ENCODE data around the gene ALPP.
"Not testable (repeated sequence)": the region's sequence is repeated elsewhere in the genome, so short reads cannot be mapped to it uniquely, and the experiment has no call there.

ALPP gene

GRCh38 chr2:232419245-232420072, 40.9 kb downstream of the ALPP start:
- no peak for DNase-seq (ENCODE audit: extremely low read depth in 1 of 2, low read depth in 1 of 2)

- no peak for DNase-seq (ENCODE audit: extremely low read depth in 1 of 2, low read depth in 1 of 2)
Measured at GRCh38 chr2:232420073-232420454, 41.5 kb downstream of the ALPP start.

GRCh38 chr2:232420463-232421188, 42.1 kb downstream of the ALPP start:
- no peak for DNase-seq (ENCODE audit: extremely low read depth in 1 of 2, low read depth in 1 of 2)

DNA sequence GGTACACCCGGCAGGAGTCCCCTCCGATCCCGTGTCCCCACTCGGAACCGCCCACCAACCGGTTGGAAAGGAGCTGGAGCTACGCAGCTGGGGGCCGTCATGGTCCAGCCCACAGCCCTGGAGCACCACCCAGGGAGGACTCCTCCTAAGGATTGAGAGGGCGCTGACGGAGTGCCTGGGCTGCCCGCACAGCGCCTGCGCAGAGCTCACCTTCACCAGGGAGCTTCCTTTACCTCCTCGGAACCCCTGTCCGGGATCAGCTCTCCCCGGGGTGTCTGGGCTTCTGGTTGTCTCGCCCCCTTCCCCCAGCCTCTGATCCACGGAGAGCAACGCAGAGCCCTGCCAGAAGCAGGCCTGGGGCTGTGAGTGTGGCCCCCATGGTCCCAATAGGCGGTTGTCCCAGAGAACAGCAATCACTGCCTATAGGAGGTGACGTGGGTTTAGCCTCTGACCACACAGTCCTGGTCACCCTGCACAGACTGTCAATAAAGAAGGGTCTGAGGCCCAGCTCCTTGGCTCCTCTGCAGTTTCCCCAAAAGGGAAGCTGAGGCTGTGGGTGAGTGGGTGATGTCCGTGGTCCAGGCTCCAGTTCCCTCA, 42.7 kb downstream of the ALPP start:
- DNase-seq (ENCODE audit: extremely low read depth in 1 of 2, low read depth in 1 of 2) = no peak

DNA sequence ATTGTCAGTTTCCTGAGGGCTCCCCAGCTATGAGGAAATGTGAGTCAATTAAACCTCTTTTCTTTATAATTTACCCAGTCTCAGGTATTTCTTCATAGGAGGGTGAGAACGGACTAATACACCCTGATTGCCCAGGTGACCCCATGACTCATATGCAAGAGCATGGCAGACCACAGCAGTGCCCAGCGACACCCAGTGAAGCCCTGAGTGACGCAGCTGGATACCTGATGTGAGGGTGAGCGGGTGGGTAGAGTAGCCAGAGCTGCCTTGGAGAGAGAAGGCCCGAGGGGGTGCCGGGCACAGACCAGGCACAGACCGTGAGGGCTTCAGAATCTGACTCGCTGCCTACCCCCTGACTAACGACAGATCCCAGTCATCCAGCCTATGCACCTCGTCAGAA, 43.5 kb downstream of the ALPP start:
- DNase-seq (ENCODE audit: extremely low read depth in 1 of 2, low read depth in 1 of 2) = no peak

DNA sequence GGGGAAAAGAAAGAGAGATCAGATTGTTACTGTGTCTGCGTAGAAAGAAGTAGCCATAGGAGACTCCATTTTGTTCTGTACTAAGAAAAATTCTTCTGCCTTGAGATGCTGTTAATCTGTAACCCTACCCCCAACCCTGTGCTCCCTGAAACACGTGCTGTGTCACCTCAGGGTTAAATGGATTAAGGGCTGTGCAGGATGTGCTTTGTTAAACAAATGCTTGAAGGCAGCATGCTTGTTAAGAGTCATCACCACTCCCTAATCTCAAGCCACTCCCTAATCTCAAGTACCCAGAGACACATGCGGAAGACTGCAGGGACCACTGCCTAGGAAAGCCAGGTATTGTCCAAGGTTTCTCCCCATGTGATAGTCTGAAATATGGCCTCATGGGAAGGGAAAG, 44.4 kb downstream of the ALPP start:
- DNase-seq (ENCODE audit: extremely low read depth in 1 of 2, low read depth in 1 of 2) = not testable (repeated sequence)

- DNase-seq (ENCODE audit: extremely low read depth in 1 of 2, low read depth in 1 of 2) = not testable (repeated sequence)
Measured at GRCh38 chr2:232423407-232423806, 44.9 kb downstream of the ALPP start.

- no peak for DNase-seq (ENCODE audit: extremely low read depth in 1 of 2, low read depth in 1 of 2)
Measured at GRCh38 chr2:232431705-232432590, 53.4 kb downstream of the ALPP start.

Data from stimulated activated CD8-positive, alpha-beta memory T cell treated with anti-CD3 and anti-CD28 coated beads, Interleukin-7, amount 100 ng/mL, for 48 hours (primary cell).